ENCODE data around the gene TMEM215.

- TF ChIP-seq POLR2AphosphoS5 (IDR thresholded peaks at IDR 0.05) (no peak), POLR2A (IDR thresholded peaks at IDR 0.05) (no peak)
- TF ChIP-seq, protein P1, sequence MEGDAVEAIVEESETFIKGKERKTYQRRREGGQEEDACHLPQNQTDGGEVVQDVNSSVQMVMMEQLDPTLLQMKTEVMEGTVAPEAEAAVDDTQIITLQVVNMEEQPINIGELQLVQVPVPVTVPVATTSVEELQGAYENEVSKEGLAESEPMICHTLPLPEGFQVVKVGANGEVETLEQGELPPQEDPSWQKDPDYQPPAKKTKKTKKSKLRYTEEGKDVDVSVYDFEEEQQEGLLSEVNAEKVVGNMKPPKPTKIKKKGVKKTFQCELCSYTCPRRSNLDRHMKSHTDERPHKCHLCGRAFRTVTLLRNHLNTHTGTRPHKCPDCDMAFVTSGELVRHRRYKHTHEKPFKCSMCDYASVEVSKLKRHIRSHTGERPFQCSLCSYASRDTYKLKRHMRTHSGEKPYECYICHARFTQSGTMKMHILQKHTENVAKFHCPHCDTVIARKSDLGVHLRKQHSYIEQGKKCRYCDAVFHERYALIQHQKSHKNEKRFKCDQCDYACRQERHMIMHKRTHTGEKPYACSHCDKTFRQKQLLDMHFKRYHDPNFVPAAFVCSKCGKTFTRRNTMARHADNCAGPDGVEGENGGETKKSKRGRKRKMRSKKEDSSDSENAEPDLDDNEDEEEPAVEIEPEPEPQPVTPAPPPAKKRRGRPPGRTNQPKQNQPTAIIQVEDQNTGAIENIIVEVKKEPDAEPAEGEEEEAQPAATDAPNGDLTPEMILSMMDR (IDR thresholded peaks at IDR 0.05), result no peak
These were observed 8.1 kb upstream of the TMEM215 start for GRCh38 chr9:32775283-32775682.
